ENCODE measurements around the gene RPL13. TPM values are rescaled to one million over a fixed set of nuclear protein-coding genes. Genes with fewer than 3 reads are reported as not detected.

Gene RPL13
- total RNA-seq, 1 donor from 2014 or later: 8,204 TPM

- peaks cover 0 to 79% of the 10 kb centered on the region in 2 donors for H3K36me3 ChIP-seq
- intact Hi-C loops (cut with DNase I): no loop called here
- no peak overlapping the region for H3K4me3 ChIP-seq
- no peaks in the 10 kb centered on the region for H3K4me1 ChIP-seq
- DNase-seq (ENCODE audit: extremely low spot score in 2 of 2): no peak
- H3K9me3 ChIP-seq: no peaks in the 10 kb centered on the region
- no peak overlapping the region for H3K27ac ChIP-seq
- no peak for TF ChIP-seq CTCF (IDR thresholded peaks at IDR 0.05)
- TF ChIP-seq POLR2AphosphoS5 (IDR thresholded peaks at IDR 0.05; ENCODE audit: insufficient read depth in 1 of 2, low read depth in 1 of 2): no peak
- TF ChIP-seq POLR2A (IDR thresholded peaks at IDR 0.05): no peak
- H3K27me3 ChIP-seq: no peaks in the 10 kb centered on the region
These were observed 29.8 kb upstream of the RPL13 start for GRCh38 chr16:89530401-89531381.

GRCh38 chr16:89531821-89532526 lies 28.5 kb upstream of the RPL13 start:
- peaks cover 0 to 76% of the 10 kb centered on the region in 2 donors for H3K36me3 ChIP-seq
- no peak overlapping the region for H3K27ac ChIP-seq
- intact Hi-C loops (cut with DNase I): no loop called here
- H3K4me3 ChIP-seq: no peak overlapping the region
- TF ChIP-seq POLR2AphosphoS5 (IDR thresholded peaks at IDR 0.05; ENCODE audit: insufficient read depth in 1 of 2, low read depth in 1 of 2): no peak
- no peak for TF ChIP-seq CTCF (IDR thresholded peaks at IDR 0.05)
- TF ChIP-seq POLR2A (IDR thresholded peaks at IDR 0.05): no peak
- H3K9me3 ChIP-seq: no peaks in the 10 kb centered on the region
- no peak for DNase-seq (ENCODE audit: extremely low spot score in 2 of 2)
- H3K27me3 ChIP-seq: no peaks in the 10 kb centered on the region
- no peaks in the 10 kb centered on the region for H3K4me1 ChIP-seq

GRCh38 chr16:89534252-89534756 lies 26.2 kb upstream of the RPL13 start:
- DNase-seq (ENCODE audit: extremely low spot score in 2 of 2): no peak

GRCh38 chr16:89536371-89536770 lies 24.1 kb upstream of the RPL13 start:
- Histone ChIP-seq H3K4me3 (no peak overlapping the region), H3K9me3 (no peaks in the 10 kb centered on the region), H3K27ac (no peak overlapping the region), H3K4me1 (no peaks in the 10 kb centered on the region), H3K27me3 (no peaks in the 10 kb centered on the region), H3K36me3 (peaks cover 0 to 61% of the 10 kb centered on the region in 2 donors)
- TF ChIP-seq CTCF (IDR thresholded peaks at IDR 0.05) (no peak), POLR2A (IDR thresholded peaks at IDR 0.05) (no peak), POLR2AphosphoS5 (IDR thresholded peaks at IDR 0.05; ENCODE audit: insufficient read depth in 1 of 2, low read depth in 1 of 2) (no peak)
- no peak for DNase-seq (ENCODE audit: extremely low spot score in 2 of 2)
- intact Hi-C loops (cut with DNase I): no loop called here

More at GRCh38 chr16:89534252-89534756, 26.2 kb upstream of the RPL13 start:
- no peak overlapping the region for H3K27ac ChIP-seq
- TF ChIP-seq POLR2AphosphoS5 (IDR thresholded peaks at IDR 0.05; ENCODE audit: insufficient read depth in 1 of 2, low read depth in 1 of 2): no peak
- TF ChIP-seq CTCF (IDR thresholded peaks at IDR 0.05): no peak
- no peak for TF ChIP-seq POLR2A (IDR thresholded peaks at IDR 0.05)
- H3K4me3 ChIP-seq: no peak overlapping the region
- H3K36me3 ChIP-seq: peaks cover 0 to 72% of the 10 kb centered on the region in 2 donors
- no peaks in the 10 kb centered on the region for H3K4me1 ChIP-seq
- H3K27me3 ChIP-seq: no peaks in the 10 kb centered on the region
- no peaks in the 10 kb centered on the region for H3K9me3 ChIP-seq
- intact Hi-C loops (cut with DNase I): no loop called here
